Measurements from ENCODE around the gene TTC38. TPM values are rescaled to one million over a fixed set of nuclear protein-coding genes. Genes with fewer than 3 reads are reported as not detected.

Gene TTC38
- total RNA-seq, 4 donors from 2014 or later = 13.6 to 30.5 (median 19.5) TPM

DNA sequence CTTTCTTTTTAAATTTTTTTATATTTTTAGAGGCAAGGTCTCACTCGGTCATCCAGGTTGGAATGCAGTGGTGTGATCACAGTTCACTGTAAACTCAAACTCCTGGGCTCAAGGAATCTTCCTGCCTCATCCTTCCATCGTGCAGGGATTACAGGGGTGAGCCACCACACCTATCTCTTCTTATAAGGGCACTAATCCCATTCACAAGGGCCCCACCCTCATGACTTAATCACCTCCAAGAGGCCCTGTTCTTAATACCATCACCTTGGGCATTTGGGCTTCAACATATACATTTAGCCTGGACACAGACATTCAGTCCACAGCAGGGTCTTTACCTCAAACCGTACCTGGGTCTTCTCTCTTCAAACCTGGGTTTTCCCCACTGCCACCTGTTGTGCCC, 24.4 kb downstream of the TTC38 start:
- H3K27me3 ChIP-seq = no peaks in the 10 kb centered on the region
- WGBS, 2 donors = 67 to 86% methylated on average over 3 of the region's 3 CpGs
- peaks cover 4 to 63% (median 8%) of the 10 kb centered on the region in 3 donors for H3K36me3 ChIP-seq
- TF ChIP-seq, protein P1, sequence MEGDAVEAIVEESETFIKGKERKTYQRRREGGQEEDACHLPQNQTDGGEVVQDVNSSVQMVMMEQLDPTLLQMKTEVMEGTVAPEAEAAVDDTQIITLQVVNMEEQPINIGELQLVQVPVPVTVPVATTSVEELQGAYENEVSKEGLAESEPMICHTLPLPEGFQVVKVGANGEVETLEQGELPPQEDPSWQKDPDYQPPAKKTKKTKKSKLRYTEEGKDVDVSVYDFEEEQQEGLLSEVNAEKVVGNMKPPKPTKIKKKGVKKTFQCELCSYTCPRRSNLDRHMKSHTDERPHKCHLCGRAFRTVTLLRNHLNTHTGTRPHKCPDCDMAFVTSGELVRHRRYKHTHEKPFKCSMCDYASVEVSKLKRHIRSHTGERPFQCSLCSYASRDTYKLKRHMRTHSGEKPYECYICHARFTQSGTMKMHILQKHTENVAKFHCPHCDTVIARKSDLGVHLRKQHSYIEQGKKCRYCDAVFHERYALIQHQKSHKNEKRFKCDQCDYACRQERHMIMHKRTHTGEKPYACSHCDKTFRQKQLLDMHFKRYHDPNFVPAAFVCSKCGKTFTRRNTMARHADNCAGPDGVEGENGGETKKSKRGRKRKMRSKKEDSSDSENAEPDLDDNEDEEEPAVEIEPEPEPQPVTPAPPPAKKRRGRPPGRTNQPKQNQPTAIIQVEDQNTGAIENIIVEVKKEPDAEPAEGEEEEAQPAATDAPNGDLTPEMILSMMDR (IDR thresholded peaks at IDR 0.05) = no peak
- no peak for TF ChIP-seq POLR2A (IDR thresholded peaks at IDR 0.05)
- peaks cover 14 to 38% (median 20%) of the 10 kb centered on the region in 3 donors for H3K4me1 ChIP-seq
- no peak for DNase-seq
- H3K27ac ChIP-seq = peak overlapping the region in 1 of 4 donors; percentile 49
- intact Hi-C loops (cut with DNase I) = no loop called here
- H3K9me3 ChIP-seq = peaks cover 0 to 7% (median 0%) of the 10 kb centered on the region in 3 donors
- no peak overlapping the region for H3K4me3 ChIP-seq

DNA sequence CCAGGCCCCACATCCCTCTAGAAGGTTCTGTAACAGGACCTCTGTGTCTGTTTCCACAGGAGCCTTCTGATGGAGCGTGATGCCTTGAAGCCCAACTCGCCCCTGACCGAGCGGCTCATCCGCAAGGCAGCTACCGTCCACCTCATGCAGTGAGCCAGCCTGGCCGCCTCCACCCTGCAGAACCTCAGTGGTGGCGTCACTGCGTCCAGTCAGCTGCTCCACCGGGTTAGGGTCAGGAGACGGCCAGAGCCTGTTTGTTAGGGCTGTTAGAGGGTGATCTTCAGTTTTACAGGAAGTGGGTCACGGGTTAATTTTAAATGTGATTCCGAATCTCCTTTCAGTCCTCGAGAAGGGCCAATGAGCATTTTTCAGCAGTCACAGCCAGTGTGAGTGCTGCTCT, 24.9 kb downstream of the TTC38 start:
- no peak for DNase-seq
- 91 to 94% methylated on average over 4 to 8 of the region's 14 CpGs for WGBS, 2 donors
- H3K9me3 ChIP-seq = peaks cover 0 to 7% (median 0%) of the 10 kb centered on the region in 3 donors
- peak overlapping the region in 2 of 4 donors; percentile 39 to 49 for H3K27ac ChIP-seq
- intact Hi-C loops (cut with DNase I) = no loop called here
- peaks cover 16 to 38% (median 18%) of the 10 kb centered on the region in 3 donors for H3K4me1 ChIP-seq
- H3K4me3 ChIP-seq = no peak overlapping the region
- no peaks in the 10 kb centered on the region for H3K27me3 ChIP-seq
- H3K36me3 ChIP-seq = peaks cover 4 to 58% (median 8%) of the 10 kb centered on the region in 3 donors
- TF ChIP-seq, protein P1 (IDR thresholded peaks at IDR 0.05) = no peak
- no peak for TF ChIP-seq POLR2A (IDR thresholded peaks at IDR 0.05)

DNA sequence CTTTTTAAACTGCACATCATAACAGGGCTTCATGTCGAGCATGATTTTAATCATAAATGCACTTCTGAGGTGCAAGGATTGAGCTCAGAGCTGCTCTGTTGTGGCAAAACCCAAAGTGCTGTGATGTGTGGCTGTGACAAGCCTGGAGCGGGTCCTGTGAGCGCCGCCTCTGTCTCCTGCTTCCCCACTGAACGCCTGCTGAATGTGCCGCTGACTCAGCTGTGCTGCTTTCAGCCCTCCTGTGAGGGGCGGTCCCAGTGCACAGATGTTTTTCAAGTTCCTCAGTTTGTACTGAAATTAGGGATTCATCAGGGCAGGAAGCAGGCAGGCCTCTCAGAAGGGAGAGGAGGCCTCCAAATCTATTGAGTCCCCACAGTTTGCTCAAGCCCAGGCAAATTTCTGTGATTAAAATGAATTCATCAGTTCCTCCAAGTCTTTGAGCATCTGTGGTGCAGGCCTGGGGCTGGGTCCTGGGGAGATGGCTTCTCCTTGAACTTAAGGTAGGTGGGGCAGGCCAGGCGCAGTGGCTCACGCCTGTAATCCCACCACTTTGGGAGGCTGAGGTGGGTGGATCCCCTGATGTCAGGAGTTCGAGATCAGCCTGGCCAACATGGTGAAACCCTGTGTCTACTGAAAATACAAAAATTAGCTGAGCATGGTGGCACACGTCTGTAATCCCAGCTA, 25.9 kb downstream of the TTC38 start:
- H3K9me3 ChIP-seq = peaks cover 0 to 7% (median 0%) of the 10 kb centered on the region in 3 donors
- H3K36me3 ChIP-seq = peaks cover 4 to 48% (median 8%) of the 10 kb centered on the region in 3 donors
- peak in 1 of 4 donors; percentile 32 for TF ChIP-seq POLR2A (IDR thresholded peaks at IDR 0.05)
- TF ChIP-seq, protein P1 (IDR thresholded peaks at IDR 0.05) = no peak
- no peak overlapping the region for H3K4me3 ChIP-seq
- H3K4me1 ChIP-seq = peaks cover 14 to 34% (median 16%) of the 10 kb centered on the region in 3 donors
- 71 to 74% methylated on average over 1 to 10 of the region's 11 CpGs for WGBS, 2 donors
- no peaks in the 10 kb centered on the region for H3K27me3 ChIP-seq
- H3K27ac ChIP-seq = peak overlapping the region in 2 of 4 donors; percentile 39 to 71
- intact Hi-C loops (cut with DNase I) = no loop called here
- no peak for DNase-seq

DNA sequence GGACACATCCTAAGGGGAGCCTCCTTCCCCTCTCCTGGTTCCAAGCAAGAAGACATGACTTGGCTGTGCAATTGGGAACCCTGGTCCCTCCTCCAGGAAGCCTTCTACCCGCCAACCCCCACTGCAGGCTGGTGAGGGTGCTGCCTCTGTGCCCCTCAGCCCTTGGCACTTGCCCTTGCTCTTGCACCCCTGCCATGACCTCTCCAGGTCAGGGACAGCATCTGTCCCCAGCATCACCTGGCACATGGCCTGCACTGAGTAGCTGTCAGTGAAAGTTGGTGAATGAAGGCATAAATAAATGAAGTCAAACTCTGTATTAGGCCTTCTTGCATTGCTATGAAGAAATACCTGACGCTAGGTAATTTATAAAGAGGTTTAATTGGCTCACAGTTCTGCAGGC, 27.0 kb downstream of the TTC38 start:
- peaks cover 4 to 39% (median 8%) of the 10 kb centered on the region in 3 donors for H3K36me3 ChIP-seq
- no peak overlapping the region for H3K27ac ChIP-seq
- peaks cover 14 to 30% (median 16%) of the 10 kb centered on the region in 3 donors for H3K4me1 ChIP-seq
- no peak for DNase-seq
- intact Hi-C loops (cut with DNase I) = no loop called here
- no peaks in the 10 kb centered on the region for H3K27me3 ChIP-seq
- H3K4me3 ChIP-seq = no peak overlapping the region
- 78 to 94% methylated on average over 2 of the region's 2 CpGs for WGBS, 2 donors
- TF ChIP-seq, protein P1 (IDR thresholded peaks at IDR 0.05) = no peak
- TF ChIP-seq POLR2A (IDR thresholded peaks at IDR 0.05) = no peak
- peaks cover 0 to 7% (median 0%) of the 10 kb centered on the region in 3 donors for H3K9me3 ChIP-seq

DNA sequence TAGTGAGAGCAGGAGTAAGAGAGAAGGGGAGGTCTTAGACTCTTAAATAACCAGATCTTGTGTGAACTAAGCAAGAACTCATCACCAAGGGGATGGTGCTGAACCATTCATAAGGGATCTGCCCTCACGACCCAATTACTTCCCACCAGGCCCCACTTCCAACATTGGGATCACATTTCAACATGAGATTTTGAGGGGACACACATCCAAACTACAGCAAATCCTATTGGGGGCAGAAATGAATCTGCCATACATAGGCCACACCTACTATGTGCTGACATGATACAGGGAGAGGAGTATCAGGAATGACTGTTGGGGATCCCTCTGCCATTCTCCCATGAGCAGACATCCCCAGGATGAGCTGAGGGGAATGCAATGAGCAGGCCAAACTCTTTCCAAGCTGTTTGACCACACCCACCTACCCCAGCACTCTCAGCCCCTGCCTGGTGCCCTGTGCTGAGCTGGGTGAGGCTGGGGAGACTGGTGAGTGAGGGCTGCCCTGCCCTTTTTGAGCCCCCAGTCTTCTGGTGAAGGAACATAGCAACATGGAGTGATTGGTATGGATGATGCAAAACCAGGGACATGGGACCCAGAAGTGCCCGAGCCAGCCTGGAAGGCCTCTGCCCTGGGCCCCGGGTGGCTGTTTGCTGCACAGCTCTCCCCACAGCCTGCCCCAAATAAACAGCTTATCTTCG, 27.6 kb downstream of the TTC38 start:
- Histone ChIP-seq H3K4me1 (peaks cover 14 to 30% (median 16%) of the 10 kb centered on the region in 3 donors), H3K27me3 (no peaks in the 10 kb centered on the region), H3K4me3 (peak overlapping the region in 3 of 4 donors; percentile 55 to 63 (median 63)), H3K9me3 (peaks cover 0 to 7% (median 0%) of the 10 kb centered on the region in 3 donors), H3K27ac (peak overlapping the region; percentile 84 to 95 (median 88)), H3K36me3 (peaks cover 4 to 33% (median 8%) of the 10 kb centered on the region in 3 donors)
- WGBS, 2 donors = 73 to 76% methylated on average over 4 of the region's 4 CpGs
- no peak for DNase-seq
- TF ChIP-seq, protein P1 (IDR thresholded peaks at IDR 0.05) = no peak
- no peak for TF ChIP-seq POLR2A (IDR thresholded peaks at IDR 0.05)
- intact Hi-C loops (cut with DNase I) = no loop called here

Measured in esophagus squamous epithelium (tissue), 5 donors.